Measurements from ENCODE around the gene FGFR3. TPM values are rescaled to one million over a fixed set of nuclear protein-coding genes. Genes with fewer than 3 reads are reported as not detected.

Gene FGFR3
- total RNA-seq (2022; extraction: Qiagen RNA extraction): 1.2 to 2.7 TPM (median 2.1 TPM) in 5 replicates

DNA sequence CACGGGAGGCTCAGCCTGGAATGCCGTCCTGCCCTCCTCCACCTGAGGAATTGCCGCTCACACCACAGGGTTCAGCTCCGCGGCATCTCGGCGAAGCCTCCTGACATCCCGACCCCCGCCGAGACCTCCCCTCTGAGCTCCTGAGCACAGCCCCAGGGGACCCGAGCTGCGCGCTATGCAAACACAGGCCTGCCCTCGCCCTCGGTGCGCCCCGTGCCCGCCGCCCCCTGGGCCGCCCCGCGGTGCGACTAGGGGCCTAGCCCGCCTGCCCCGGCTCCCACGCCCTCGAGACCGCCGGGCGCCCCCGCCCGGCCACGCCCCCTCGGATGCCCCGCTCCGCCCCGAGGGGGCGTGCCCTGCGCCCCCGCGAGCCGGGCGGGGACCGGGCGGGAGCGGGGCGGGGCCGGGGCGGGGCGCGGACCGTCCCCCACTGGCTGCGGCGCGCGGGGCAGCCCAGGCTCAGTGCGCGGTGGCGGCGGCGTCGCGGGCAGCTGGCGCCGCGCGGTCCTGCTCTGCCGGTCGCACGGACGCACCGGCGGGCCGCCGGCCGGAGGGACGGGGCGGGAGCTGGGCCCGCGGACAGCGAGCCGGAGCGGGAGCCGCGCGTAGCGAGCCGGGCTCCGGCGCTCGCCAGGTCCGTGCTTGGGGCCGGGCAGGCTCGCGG is at the start of gene FGFR3:
Gene FGFR3 (plus strand): TSS at position 462 of the 664 bp plus-strand sequence. CDS start 642 bp downstream, outside the sequence.

DNA sequence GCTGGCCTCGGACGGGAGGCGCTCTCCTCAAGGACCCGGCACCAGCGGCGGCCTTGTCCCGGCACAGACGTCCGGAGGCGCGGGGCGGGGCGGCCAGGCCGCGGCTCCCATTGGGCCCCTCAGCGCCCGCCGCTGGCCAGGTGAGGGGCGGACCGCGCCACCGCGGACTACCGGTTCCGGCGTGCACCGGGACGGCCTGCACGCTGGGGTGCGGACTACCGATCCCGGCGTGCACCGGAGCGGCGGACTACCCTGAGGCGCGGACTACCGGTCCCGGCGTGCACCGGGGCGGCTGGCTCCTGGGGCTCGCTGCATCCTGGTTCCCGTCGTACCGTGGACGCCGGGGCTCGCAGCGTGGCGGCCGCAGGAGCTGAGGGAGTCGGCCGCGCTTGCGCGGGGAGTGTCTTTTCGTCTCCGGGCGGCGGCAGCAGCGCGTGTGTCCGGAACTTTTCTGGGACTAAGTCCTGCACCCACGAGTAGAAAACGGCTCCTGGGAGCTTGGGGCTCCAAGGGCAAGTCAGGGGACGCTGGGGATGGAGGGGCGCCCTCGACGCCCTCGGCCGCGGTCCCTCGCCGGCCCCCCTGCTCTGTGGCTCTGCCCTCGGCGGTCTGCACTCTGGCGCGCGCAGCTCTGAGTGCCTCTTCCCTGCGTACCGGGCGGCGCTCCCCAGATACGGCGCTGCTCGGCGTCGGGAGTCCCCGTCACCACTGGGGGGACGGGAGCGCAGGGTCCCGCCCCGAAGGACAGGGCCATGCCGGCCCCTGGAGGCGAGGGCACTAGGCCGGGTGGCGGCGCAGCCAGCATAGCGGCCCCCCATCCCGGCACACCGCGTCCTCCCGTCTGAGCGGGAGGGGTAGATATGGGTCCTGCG is 63.2 kb downstream of the FGFR3 start, which contains the start of gene LETM1:
Gene LETM1 (minus strand): TSS at position 86 of the 872 bp plus-strand sequence. CDS start 206 bp downstream, outside the sequence.

Other genes starting within 250 kb of the FGFR3 start
- gene FAM53A, start 109.0 kb upstream of the FGFR3 start, total RNA-seq (2022; extraction: Qiagen RNA extraction): 0.44 to 1.1 TPM (median 1.00 TPM) in 5 replicates
- gene SLBP, start 81.0 kb upstream of the FGFR3 start, total RNA-seq (2022; extraction: Qiagen RNA extraction): 68.3 to 97.7 TPM (median 68.4 TPM) in 5 replicates
- gene TMEM129, start 72.0 kb upstream of the FGFR3 start, total RNA-seq (2022; extraction: Qiagen RNA extraction): 17.2 to 27.6 TPM (median 26.5 TPM) in 5 replicates
- 79.1 to 90.7 TPM (median 82.3 TPM) in 5 replicates for gene TACC3, start 71.8 kb upstream of the FGFR3 start, total RNA-seq (2022; extraction: Qiagen RNA extraction)
- gene LETM1, start 62.9 kb downstream of the FGFR3 start, total RNA-seq (2022; extraction: Qiagen RNA extraction): 25.7 to 29.5 TPM (median 27.6 TPM) in 5 replicates
- gene NSD2, start 78.1 kb downstream of the FGFR3 start, total RNA-seq (2022; extraction: Qiagen RNA extraction): 36.0 to 44.4 TPM (median 41.4 TPM) in 5 replicates
- 19.1 to 25.3 TPM (median 24.4 TPM) in 5 replicates for gene NELFA, start 215.7 kb downstream of the FGFR3 start, total RNA-seq (2022; extraction: Qiagen RNA extraction)